ENCODE data around the gene P3H2. TPM values are rescaled to one million over a fixed set of nuclear protein-coding genes. Genes with fewer than 3 reads are reported as not detected.

Gene P3H2
- total RNA-seq, 1 donor from 2014 or later: 61.9 TPM

GRCh38 chr3:190142041-190142440 is 21.3 kb upstream of the P3H2 start:
- intact Hi-C loops (cut with DNase I): no loop called here
- ATAC-seq (no peak), DNase-seq (no peak)
- Histone ChIP-seq H3K4me1 (no peaks in the 10 kb centered on the region), H3K27me3 (ENCODE audit: low read depth) (no peaks in the 10 kb centered on the region), H3K27ac (no peak overlapping the region), H3K4me3 (no peak overlapping the region), H3K36me3 (no peaks in the 10 kb centered on the region), H3K9me3 (no peaks in the 10 kb centered on the region)
- no peak for TF ChIP-seq CTCF (IDR thresholded peaks at IDR 0.05)

GRCh38 chr3:190139365-190139764 is 18.7 kb upstream of the P3H2 start:
- H3K9me3 ChIP-seq: no peaks in the 10 kb centered on the region
- intact Hi-C loops (cut with DNase I): no loop called here
- no peak for TF ChIP-seq CTCF (IDR thresholded peaks at IDR 0.05)

GRCh38 chr3:190132371-190132770 is 11.7 kb upstream of the P3H2 start:
- Histone ChIP-seq H3K4me1 (no peaks in the 10 kb centered on the region), H3K27me3 (ENCODE audit: low read depth) (no peaks in the 10 kb centered on the region), H3K9me3 (no peaks in the 10 kb centered on the region), H3K4me3 (no peak overlapping the region), H3K27ac (no peak overlapping the region), H3K36me3 (no peaks in the 10 kb centered on the region)
- no peak for ATAC-seq
- intact Hi-C loops (cut with DNase I): no loop called here
- TF ChIP-seq CTCF (IDR thresholded peaks at IDR 0.05): no peak
- no peak for DNase-seq

More at GRCh38 chr3:190139365-190139764, 18.7 kb upstream of the P3H2 start:
- Histone ChIP-seq H3K27me3 (ENCODE audit: low read depth) (no peaks in the 10 kb centered on the region), H3K36me3 (no peaks in the 10 kb centered on the region), H3K4me1 (no peaks in the 10 kb centered on the region), H3K4me3 (no peak overlapping the region), H3K27ac (no peak overlapping the region)
- DNase-seq (no peak), ATAC-seq (no peak)

- no peak for TF ChIP-seq CTCF (IDR thresholded peaks at IDR 0.05)
- ATAC-seq (no peak), DNase-seq (no peak)
- H3K36me3 ChIP-seq: no peaks in the 10 kb centered on the region
- H3K9me3 ChIP-seq: no peaks in the 10 kb centered on the region
- H3K27me3 ChIP-seq (ENCODE audit: low read depth): no peaks in the 10 kb centered on the region
- H3K27ac ChIP-seq: no peak overlapping the region
- peaks cover 3% of the 10 kb centered on the region for H3K4me1 ChIP-seq
- H3K4me3 ChIP-seq: no peak overlapping the region
- intact Hi-C loops (cut with DNase I): no loop called here
These were observed 10.6 kb upstream of the P3H2 start for GRCh38 chr3:190131329-190131728.

GRCh38 chr3:190130696-190131095 is 10.0 kb upstream of the P3H2 start:
- intact Hi-C loops (cut with DNase I): no loop called here
- Histone ChIP-seq H3K9me3 (no peaks in the 10 kb centered on the region), H3K36me3 (no peaks in the 10 kb centered on the region), H3K4me1 (peaks cover 3% of the 10 kb centered on the region), H3K27me3 (ENCODE audit: low read depth) (no peaks in the 10 kb centered on the region), H3K27ac (no peak overlapping the region), H3K4me3 (no peak overlapping the region)
- no peak for ATAC-seq
- no peak for TF ChIP-seq CTCF (IDR thresholded peaks at IDR 0.05)
- DNase-seq: no peak

GRCh38 chr3:190130037-190130436 is 9.3 kb upstream of the P3H2 start:
- Histone ChIP-seq H3K9me3 (no peaks in the 10 kb centered on the region), H3K4me1 (peaks cover 3% of the 10 kb centered on the region), H3K4me3 (no peak overlapping the region), H3K27me3 (ENCODE audit: low read depth) (no peaks in the 10 kb centered on the region), H3K36me3 (no peaks in the 10 kb centered on the region), H3K27ac (no peak overlapping the region)
- DNase-seq: no peak
- intact Hi-C loops (cut with DNase I): no loop called here
- no peak for TF ChIP-seq CTCF (IDR thresholded peaks at IDR 0.05)
- no peak for ATAC-seq

All from lower lobe of right lung (tissue), 2 donors.